H1 (cell line): ENCODE results near the gene EXD2. TPM values are rescaled to one million over a fixed set of nuclear protein-coding genes. Genes with fewer than 3 reads are reported as not detected.
A peak's percentile ranks its signal among the peaks of the same experiment; 100 is the strongest.

Experiments
- CTCF ChIA-PET: fragments of 300-600 bp; sonication (Branson Sonifier 250); formaldehyde crosslinking; loops from one replicate; lab custom pipeline; 2021; ENCODE audit not compliant: partially characterized antibody; lab: Charles Lee
- POLR2A ChIA-PET: fragments of 300-600 bp; sonication (Branson Sonifier 250); formaldehyde crosslinking; loops from one replicate; lab custom pipeline; 2021; ENCODE audit warnings: inconsistent platforms; ENCODE audit not compliant: partially characterized antibody; lab: Charles Lee
- DNase-seq, 2 experiments: peaks; one replicate each; pipeline versions ENCODE4 v3.0.0 to v3.0.0-alpha.2; 2010 to 2022; ENCODE audit warnings: low spot score in 2 of 2, low read depth in 1 of 2, mixed read lengths in 1 of 2
- FAIRE-seq: peaks from 2 replicates; lab custom pipeline; 2011; peaks lifted over from hg19 to GRCh38; lab: Jason Lieb, UNC
- H2AFZ ChIP-seq: 2 replicates; pipeline ENCODE4 v1.8.1; 2012; ENCODE audit warnings: low read length, inconsistent platforms
- H2AK5ac ChIP-seq: 2 replicates; pipeline ENCODE4 v1.6.1; 2013; ENCODE audit warnings: low read depth, low read length
- H2BK120ac ChIP-seq: replicated peaks from 2 replicates; pipeline ENCODE3; 2013; ENCODE audit warnings: low read depth, low read length, inconsistent platforms
- H2BK12ac ChIP-seq: 2 replicates; pipeline ENCODE4 v1.6.1; 2013; ENCODE audit warnings: low read depth, low read length
- H2BK15ac ChIP-seq: 2 replicates; pipeline ENCODE4 v1.6.1; 2013; ENCODE audit warnings: low read length
- H2BK20ac ChIP-seq: 2 replicates; pipeline ENCODE4 v1.6.1; 2013; ENCODE audit warnings: low read length
- H2BK5ac ChIP-seq: 2 replicates; pipeline ENCODE4 v1.6.1; 2013; ENCODE audit warnings: low read depth, low read length
- H3K14ac ChIP-seq: 2 replicates; pipeline ENCODE4 v1.6.1; 2013; ENCODE audit warnings: inconsistent platforms; ENCODE audit not compliant: insufficient read length
- H3K18ac ChIP-seq: 2 replicates; pipeline ENCODE4 v1.6.1; 2013; ENCODE audit warnings: low read length; ENCODE audit errors: extremely low read depth
- H3K23ac ChIP-seq: 2 replicates; pipeline ENCODE4 v1.6.1; 2013; ENCODE audit warnings: inconsistent platforms; ENCODE audit not compliant: insufficient read length
- H3K23me2 ChIP-seq: 2 replicates; pipeline ENCODE4 v1.6.1; 2013; ENCODE audit warnings: low read depth, low read length
- H3K27ac ChIP-seq: 2 replicates; pipeline ENCODE4 v1.6.1; 2011; ENCODE audit warnings: low read depth, low read length, inconsistent platforms
- H3K27me3 ChIP-seq, 4 experiments: replicated peaks in 1 of 4; 1 replicate in 1 of 4; 2 replicates in 3 of 4; pipeline versions ENCODE4 v1.6.1 to v1.8.1; 2011 to 2013; ENCODE audit warnings: low read length in 3 of 4, mild to moderate bottlenecking in 3 of 4, inconsistent platforms in 2 of 4, mixed read lengths in 2 of 4, moderate library complexity in 1 of 4; ENCODE audit not compliant: control insufficient read depth in 3 of 4, insufficient read depth in 3 of 4; ENCODE audit errors: extremely low read depth in 1 of 4
- H3K36me3 ChIP-seq, 4 experiments: 2 replicates each; pipeline versions ENCODE4 v1.6.1 to v1.8.1; 2011 to 2013; ENCODE audit warnings: mild to moderate bottlenecking in 4 of 4, low read length in 3 of 4, moderate library complexity in 2 of 4, control low read depth in 1 of 4, inconsistent platforms in 1 of 4; ENCODE audit not compliant: insufficient read depth in 4 of 4, control insufficient read depth in 2 of 4
- H3K4ac ChIP-seq: replicated peaks from 2 replicates; pipeline ENCODE3; 2013; ENCODE audit warnings: low read length, low read depth, mixed read lengths, inconsistent platforms; ENCODE audit not compliant: insufficient read length
- H3K4me1 ChIP-seq, 4 experiments: replicated peaks in 1 of 4; 1 replicate in 1 of 4; 2 replicates in 3 of 4; pipeline versions ENCODE4 v1.6.1 to v1.8.1; 2011 to 2013; ENCODE audit warnings: low read length in 3 of 4, inconsistent platforms in 2 of 4, mixed read lengths in 1 of 4; ENCODE audit not compliant: insufficient read depth in 4 of 4, control insufficient read depth in 3 of 4
- H3K4me2 ChIP-seq, 2 experiments: 2 replicates each; pipeline versions ENCODE4 v1.6.1 to v1.8.1; 2011 to 2013; ENCODE audit warnings: low read depth in 2 of 2, low read length in 2 of 2, control low read depth in 1 of 2, inconsistent platforms in 1 of 2, mild to moderate bottlenecking in 1 of 2; ENCODE audit not compliant: insufficient read depth in 1 of 2
- H3K4me3 ChIP-seq, 4 experiments: fragments of 200-600, 300-600 bp in 1 of 4; sonication (generic), shearing (Covaris generic), sonication (Bioruptor Twin) in 1 of 4; 2 replicates each; pipeline versions ENCODE4 v1.5.1 to v1.8.1; 2011 to 2016; ENCODE audit warnings: low read length in 4 of 4, low read depth in 3 of 4, control low read depth in 2 of 4, inconsistent platforms in 2 of 4, mild to moderate bottlenecking in 2 of 4, mixed read lengths in 1 of 4, moderate library complexity in 1 of 4; ENCODE audit not compliant: insufficient read depth in 2 of 4; ENCODE audit errors: extremely low read depth in 1 of 4
- H3K56ac ChIP-seq: replicated peaks from 2 replicates; pipeline ENCODE3; 2013; ENCODE audit warnings: low read depth, mild to moderate bottlenecking, mixed read lengths, low read length, inconsistent platforms; ENCODE audit not compliant: insufficient read length
- H3K79me1 ChIP-seq: 2 replicates; pipeline ENCODE4 v1.6.1; 2013; ENCODE audit warnings: low read depth, low read length, control low read depth
- H3K79me2 ChIP-seq, 2 experiments: 2 replicates each; pipeline versions ENCODE4 v1.6.1 to v1.8.1; 2012 to 2013; ENCODE audit warnings: low read length in 2 of 2, mild to moderate bottlenecking in 2 of 2, inconsistent platforms in 1 of 2; ENCODE audit not compliant: insufficient read depth in 2 of 2, control insufficient read depth in 1 of 2
- H3K9ac ChIP-seq, 4 experiments: replicated peaks in 1 of 4; 1 replicate in 1 of 4; 2 replicates in 3 of 4; pipeline versions ENCODE4 v1.6.1 to v1.8.1; 2011 to 2013; ENCODE audit warnings: low read depth in 3 of 4, low read length in 3 of 4, control low read depth in 2 of 4, mild to moderate bottlenecking in 2 of 4, moderate library complexity in 2 of 4, inconsistent platforms in 1 of 4; ENCODE audit errors: extremely low read depth in 1 of 4
- H3K9me3 ChIP-seq, 2 experiments: 2 replicates each; pipeline versions ENCODE4 v1.6.1 to v1.8.1; 2012 to 2013; ENCODE audit warnings: mild to moderate bottlenecking in 2 of 2, moderate library complexity in 2 of 2, control low read depth in 1 of 2, inconsistent platforms in 1 of 2, low read depth in 1 of 2, low read length in 1 of 2, mixed read lengths in 1 of 2; ENCODE audit not compliant: insufficient read depth in 2 of 2
- H4K20me1 ChIP-seq, 2 experiments: replicated peaks in 1 of 2; 2 replicates each; pipeline versions ENCODE3 to v1.8.1; 2011 to 2013; ENCODE audit warnings: inconsistent platforms in 2 of 2, low read length in 2 of 2, mild to moderate bottlenecking in 1 of 2; ENCODE audit not compliant: insufficient read depth in 2 of 2, control insufficient read depth in 1 of 2
- H4K5ac ChIP-seq: 2 replicates; pipeline ENCODE4 v1.6.1; 2013; ENCODE audit warnings: low read length, low read depth, mixed read lengths, inconsistent platforms; ENCODE audit not compliant: insufficient read length
- H4K8ac ChIP-seq: 2 replicates; pipeline ENCODE4 v1.8.0; 2013; ENCODE audit warnings: mild to moderate bottlenecking, moderate library complexity, low read length, inconsistent platforms; ENCODE audit not compliant: insufficient read depth; ENCODE audit errors: extremely low read depth
- H4K91ac ChIP-seq: replicated peaks from 2 replicates; pipeline ENCODE3; 2013; ENCODE audit warnings: low read length, mixed read lengths, inconsistent platforms; ENCODE audit not compliant: insufficient read length
- ASH2L ChIP-seq: fragments of 200-600, 300-600 bp; sonication (generic); IDR thresholded peaks from one replicate; pipeline ENCODE4 v1.7.1; 2017; ENCODE audit warnings: low read length
- CTCF ChIP-seq, 3 experiments: IDR thresholded peaks; 1 replicate in 2 of 3; 2 replicates in 1 of 3; pipeline versions ENCODE4 v1.5.1 to v1.6.1; 2011; ENCODE audit warnings: low read length in 3 of 3, mild to moderate bottlenecking in 3 of 3, inconsistent platforms in 2 of 3, low read depth in 1 of 3, moderate library complexity in 1 of 3; ENCODE audit not compliant: insufficient read depth in 1 of 3; ENCODE audit errors: control extremely low read depth in 1 of 3
- RAD21 ChIP-seq, 2 experiments: IDR thresholded peaks in 1 of 2; conservative IDR thresholded peaks in 1 of 2; 2 replicates each; pipeline ENCODE4 v1.6.1; 2011; ENCODE audit warnings: low read depth in 2 of 2, low read length in 2 of 2, improper control_type of control experiment in 1 of 2, inconsistent platforms in 1 of 2, mild to moderate bottlenecking in 1 of 2, moderate library complexity in 1 of 2
- SIN3A ChIP-seq, 2 experiments: IDR thresholded peaks in 1 of 2; conservative IDR thresholded peaks in 1 of 2; 2 replicates each; pipeline ENCODE4 v1.6.1; 2011 to 2012; ENCODE audit warnings: low read length in 2 of 2, improper control_type of control experiment in 1 of 2, low read depth in 1 of 2, mild to moderate bottlenecking in 1 of 2
- WGBS, 2 experiments: shearing (Covaris generic) in 1 of 2; methylation state at CpG; one replicate each; pipeline versions ENCODE4 v1.1.6 to v1.1.7; 2013 to 2015; ENCODE audit warnings: low lambda C conversion rate in 2 of 2, mixed read lengths in 2 of 2, inconsistent platforms in 1 of 2, low coverage in 1 of 2, missing lambda C conversion rate in 1 of 2; ENCODE audit not compliant: insufficient replicate concordance in 2 of 2, insufficient coverage in 1 of 2, insufficient read length in 1 of 2; ENCODE audit errors: extremely low coverage in 1 of 2, missing lambda C conversion rate in 1 of 2; 5-methylcytosine and 5-hydroxymethylcytosine counted together
- polyA plus RNA-seq, 7 experiments: library from polyadenylated mRNA; depleted of rRNA in 3 of 7; stranded (reverse) in 5 of 7; unstranded in 2 of 7; fragments of >200 nt in 5 of 7; fragments of 200-250 nt in 2 of 7; gene quantifications; 1 replicate in 5 of 7; 2 replicates in 1 of 7; 4 replicates in 1 of 7; pipeline versions ENCODE4 v1.2.1 to v1.2.3, GENCODE V29; 2011 to 2013; ENCODE audit warnings: missing spikeins in 2 of 7, mixed read lengths in 2 of 7
- total RNA-seq: library from RNA; stranded (reverse); fragmentation: NEBNext Ultra II Directional; extraction: Animal tissue kit (Norgen Biotek cat#: 25700); gene quantifications from 2 replicates; pipeline ENCODE4 v1.2.1, GENCODE V29; 2021

EXD2 gene
- total and polyA plus RNA-seq, 2 of the 8 experiments (the other 6 are each of a cell fraction or from before 2014, with no cell fraction given), result 11.9 to 25.9 TPM

- Histone ChIP-seq H3K4me2 (no peak overlapping the region), H4K8ac (no peak overlapping the region), H3K56ac (no peak overlapping the region), H4K20me1 (no peaks in the 10 kb centered on the region), H3K23ac (no peak overlapping the region), H3K4me3 (no peak overlapping the region), H2BK20ac (no peak overlapping the region), H3K9ac (no peak overlapping the region), H3K18ac (no peak overlapping the region), H3K27me3 (no peaks in the 10 kb centered on the region; a peak in 1 of 7 replicates), H3K36me3 (no peaks in the 10 kb centered on the region), H3K23me2 (no peaks in the 10 kb centered on the region), H3K14ac (no peak overlapping the region), H3K79me1 (no peaks in the 10 kb centered on the region), H2BK15ac (no peak overlapping the region), H4K91ac (no peak overlapping the region), H3K4ac (no peak overlapping the region), H3K27ac (no peak overlapping the region), H2BK5ac (no peak overlapping the region), H2BK12ac (no peak overlapping the region), H3K79me2 (no peaks in the 10 kb centered on the region), H3K4me1 (peaks cover 0 to 5% (median 2%) of the 10 kb centered on the region in 4 experiments; a peak in 4 of 7 replicates), H3K9me3 (no peaks in the 10 kb centered on the region), H2BK120ac (no peak overlapping the region), H2AK5ac (no peak overlapping the region), H4K5ac (no peak overlapping the region), H2AFZ (no peak overlapping the region)
- DNase-seq, result peak in 1 of 2 experiments; percentile 46
- WGBS, 2 experiments, result 70% methylated on average over 8 of the region's 8 CpGs; no CpG with 5 or more reads in 1 of the 2 experiments
- TF ChIP-seq SIN3A (conservative IDR thresholded peaks at IDR 0.05 in 1 of 2, IDR thresholded peaks at IDR 0.05 in 1 of 2; ENCODE audit: low read depth in 1 of 2, low read length in 2 of 2), result no peak
- TF ChIP-seq CTCF (IDR thresholded peaks at IDR 0.05; ENCODE audit: control extremely low read depth in 1 of 3, insufficient read depth in 1 of 3, low read depth in 1 of 3, low read length in 3 of 3), result peak in 2 of 3 experiments; percentile 25 to 60; a peak in 2 of 4 replicates
- peak; percentile 19 to 28; a peak in 3 of 4 replicates for TF ChIP-seq RAD21 (IDR thresholded peaks at IDR 0.05 in 1 of 2, conservative IDR thresholded peaks at IDR 0.05 in 1 of 2; ENCODE audit: low read depth in 2 of 2, low read length in 2 of 2)
- no peak for TF ChIP-seq ASH2L
- ChIA-PET POLR2A (interaction anchor here (1.0 to 1.2 kb wide), 3 partner anchors 23 to 110 kb away, joined by 3 read pairs; partner anchors contain the start of genes ERH and GALNT16), CTCF (interaction anchor here (0.6 to 6.4 kb wide), 35 partner anchors 10 to 280 kb away, joined by 3 to 63 read pairs (median 5); partner anchors contain the start of gene GALNT16)
- FAIRE-seq, result no peak
Observed at GRCh38 chr14:69288011-69288771, 96.9 kb downstream of the EXD2 start.
